Skin of body (tissue), 2 donors: Measurements from ENCODE around the gene TECPR1. TPM values are rescaled to one million over a fixed set of nuclear protein-coding genes. Genes with fewer than 3 reads are reported as not detected.

Experiments
- DNase-seq: peaks from one replicate; lab custom pipeline; 2025; lab: John Stamatoyannopoulos, UW
- total RNA-seq: library from RNA; depleted of rRNA; stranded (reverse); fragments of >200 nt; gene quantifications from one replicate; pipeline ENCODE4 v1.2.3, GENCODE V29; 2014

The TECPR1 gene
- total RNA-seq, 1 donor from 2014 or later: 8.3 TPM

DNA sequence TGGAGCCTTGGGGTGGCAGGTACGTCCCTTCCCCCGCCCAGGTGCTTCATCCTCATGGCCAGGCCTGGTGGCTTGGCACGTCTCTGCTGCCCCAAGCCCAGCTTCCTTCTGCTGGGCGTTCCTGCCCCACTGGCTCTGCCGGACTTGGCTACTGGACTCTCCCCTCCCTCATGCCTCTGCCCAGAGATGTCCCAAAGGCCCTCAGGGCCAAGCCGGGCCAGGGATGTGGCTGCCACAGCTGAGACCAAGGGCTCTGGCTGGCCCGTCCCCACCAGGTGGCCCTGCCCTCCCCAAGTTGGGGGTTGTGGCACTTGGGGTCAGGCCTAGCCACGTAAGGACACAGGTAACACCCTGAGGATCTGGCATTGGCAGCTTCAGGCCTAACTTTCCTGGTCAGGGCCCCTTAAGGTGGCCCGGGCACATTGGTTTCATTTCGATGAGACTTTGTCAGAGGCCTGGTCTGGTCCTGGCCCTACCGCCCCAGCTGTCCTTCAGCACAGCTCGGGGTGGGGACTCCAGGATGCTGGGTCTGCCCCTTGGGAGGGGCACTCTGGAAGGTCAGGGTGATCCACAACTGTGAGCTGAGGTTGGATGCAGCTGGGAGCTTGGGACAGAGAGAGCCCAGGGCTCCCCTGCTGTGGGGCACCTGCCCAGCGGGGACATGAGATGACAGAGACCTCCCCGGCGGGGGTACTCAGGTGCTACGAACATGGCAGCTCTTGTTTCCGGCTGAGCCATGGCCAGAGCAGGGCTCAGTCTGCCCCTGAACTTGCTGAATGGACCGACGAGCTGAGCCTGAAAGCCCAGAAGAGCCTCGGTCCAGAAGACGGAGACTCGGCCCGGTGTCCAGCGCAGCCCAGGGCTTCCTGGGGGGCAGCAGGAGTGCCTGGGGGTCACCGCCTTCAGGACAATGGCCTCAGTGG is 37.9 kb downstream of the TECPR1 start:
- no peak for DNase-seq

DNA sequence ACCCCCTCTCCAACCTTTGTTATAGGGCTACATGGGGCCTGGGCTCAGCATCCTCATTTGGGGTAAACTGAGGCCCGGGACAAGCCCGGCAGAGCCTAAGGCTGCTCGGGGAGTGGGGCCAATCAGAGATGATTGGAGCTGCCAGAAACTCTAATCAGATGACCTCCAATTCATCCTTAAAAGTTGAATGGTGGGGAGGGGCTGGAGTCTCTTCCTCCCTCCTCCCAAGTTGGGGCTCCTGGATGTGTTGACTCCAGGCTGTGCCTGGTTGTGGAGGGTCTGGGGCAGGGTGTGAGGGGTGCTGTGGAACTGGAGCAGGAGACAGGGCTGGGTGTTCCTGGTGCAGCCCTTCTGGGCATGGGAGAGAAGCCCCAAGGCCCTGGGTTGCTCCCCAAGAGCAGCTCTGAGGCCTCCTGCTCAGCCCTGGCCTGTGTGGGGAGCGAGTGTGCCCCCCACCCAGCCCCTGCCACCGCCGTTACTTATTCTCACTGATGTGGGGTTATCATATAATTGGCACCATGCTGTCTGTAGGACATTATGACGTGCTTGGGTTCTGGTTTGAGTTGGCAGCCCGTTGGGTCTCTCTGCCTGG is 38.6 kb downstream of the TECPR1 start:
- no peak for DNase-seq

GRCh38 chr7:98212532-98213041 is 39.4 kb downstream of the TECPR1 start:
- no peak for DNase-seq

- no peak for DNase-seq
These were observed 40.1 kb downstream of the TECPR1 start for GRCh38 chr7:98211676-98212531.

DNA sequence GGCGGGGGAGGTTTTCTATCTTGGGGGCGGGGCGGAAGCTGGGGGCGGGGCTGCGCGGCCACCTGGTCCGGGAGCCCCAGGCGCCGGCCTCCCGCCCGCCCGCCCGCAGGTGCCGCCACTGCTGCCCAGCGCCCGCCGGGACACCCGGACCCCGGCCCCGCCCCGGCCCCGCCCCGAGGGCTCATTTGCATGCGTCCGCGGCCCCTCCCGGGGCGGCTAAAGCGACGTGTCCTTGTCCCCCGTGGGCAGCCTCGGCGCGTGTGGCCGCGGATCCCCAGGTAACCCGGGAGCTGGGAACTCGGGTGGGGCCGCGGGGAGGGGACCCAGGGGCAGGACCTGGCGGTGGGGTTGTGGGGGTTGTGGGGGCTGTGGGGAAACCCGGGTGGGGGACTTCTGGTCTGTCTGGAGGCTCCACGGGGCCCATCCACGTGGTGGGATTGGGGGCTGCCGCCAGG is 40.8 kb downstream of the TECPR1 start, which contains the start of gene BHLHA15:
BHLHA15 (plus strand) TSS at position 219 of the 455 bp plus-strand sequence. CDS start 871 bp downstream, outside the sequence.
- DNase-seq: no peak

GRCh38 chr7:98210513-98211220 is 41.4 kb downstream of the TECPR1 start:
- no peak for DNase-seq

DNA sequence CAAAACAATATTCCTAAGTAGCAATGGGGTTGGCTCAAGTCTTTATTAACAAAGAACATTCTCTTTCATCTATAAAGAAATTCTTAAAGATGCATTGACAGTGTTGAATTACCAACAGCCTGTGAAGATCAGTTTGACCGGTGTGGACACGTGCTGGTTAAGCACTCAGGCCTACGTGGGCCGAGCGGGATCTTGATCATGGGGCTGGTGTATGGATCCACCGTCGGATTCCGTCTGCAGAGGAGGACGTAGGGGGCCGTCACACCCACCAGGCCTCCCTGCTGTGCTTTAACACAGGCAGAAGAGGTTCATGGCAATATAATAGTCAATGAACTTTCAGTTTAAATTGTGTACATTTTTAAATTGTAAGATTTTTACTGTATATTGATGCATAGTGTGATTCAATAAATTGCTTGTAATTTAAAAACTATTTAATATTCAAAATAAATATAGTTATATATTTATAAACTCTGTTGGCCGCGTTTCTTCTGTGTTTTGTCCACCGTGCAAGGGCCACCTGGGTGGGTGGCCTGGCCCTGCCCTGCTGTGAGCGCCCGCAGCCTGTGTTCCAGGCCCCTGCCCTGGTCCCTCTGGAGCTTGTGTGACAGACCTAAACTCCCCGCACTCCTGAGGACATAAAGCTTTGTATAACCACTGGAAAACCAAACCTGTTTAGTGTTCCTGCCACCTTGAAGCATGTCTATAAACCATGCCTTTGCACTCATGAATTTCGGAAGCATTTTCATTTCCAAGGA is 42.7 kb downstream of the TECPR1 start:
- no peak for DNase-seq

DNA sequence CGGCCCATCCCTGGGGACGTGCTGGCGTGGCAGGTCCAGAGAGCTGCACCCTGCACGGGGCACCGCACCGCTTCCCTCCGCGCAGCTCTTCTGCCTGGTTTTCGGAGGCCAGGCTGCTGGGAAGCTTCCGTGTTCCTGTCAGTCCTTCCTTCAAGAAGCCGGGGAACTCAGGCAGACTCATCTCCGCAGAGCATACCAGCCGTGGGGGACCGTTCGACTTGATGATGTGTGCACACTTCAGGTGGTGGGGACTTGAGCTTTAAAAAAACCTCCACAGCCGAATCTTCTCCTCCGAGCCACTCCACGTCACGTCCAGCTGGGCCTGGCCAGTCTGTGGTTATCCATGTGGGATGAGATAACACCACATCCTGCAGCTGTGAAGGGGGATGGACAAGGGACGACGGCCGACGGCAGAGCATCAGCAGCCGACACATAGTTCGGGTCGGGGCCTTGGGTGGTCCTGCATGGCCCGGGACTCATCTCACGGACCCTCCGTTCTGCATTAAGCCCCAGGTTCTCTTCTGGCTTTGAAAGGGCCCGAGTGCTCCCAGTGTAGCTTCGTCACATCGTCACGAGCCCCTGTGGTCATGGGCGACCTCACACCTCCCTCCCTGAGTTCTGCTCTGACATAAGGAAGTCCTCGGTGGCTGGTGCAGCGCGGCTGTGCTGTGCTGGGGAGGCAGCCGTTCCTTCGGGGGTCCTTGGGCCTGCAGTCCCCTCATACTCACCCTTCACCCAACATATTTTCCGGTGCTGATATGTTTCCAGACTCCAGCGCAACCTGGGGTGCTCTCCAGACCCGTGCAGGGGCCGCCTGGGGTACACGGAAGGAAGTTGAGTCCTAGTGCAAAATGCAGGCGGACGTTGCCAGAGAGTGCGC is 45.3 kb downstream of the TECPR1 start:
- no peak for DNase-seq

GRCh38 chr7:98205162-98205845 is 46.7 kb downstream of the TECPR1 start:
- no peak for DNase-seq

DNA sequence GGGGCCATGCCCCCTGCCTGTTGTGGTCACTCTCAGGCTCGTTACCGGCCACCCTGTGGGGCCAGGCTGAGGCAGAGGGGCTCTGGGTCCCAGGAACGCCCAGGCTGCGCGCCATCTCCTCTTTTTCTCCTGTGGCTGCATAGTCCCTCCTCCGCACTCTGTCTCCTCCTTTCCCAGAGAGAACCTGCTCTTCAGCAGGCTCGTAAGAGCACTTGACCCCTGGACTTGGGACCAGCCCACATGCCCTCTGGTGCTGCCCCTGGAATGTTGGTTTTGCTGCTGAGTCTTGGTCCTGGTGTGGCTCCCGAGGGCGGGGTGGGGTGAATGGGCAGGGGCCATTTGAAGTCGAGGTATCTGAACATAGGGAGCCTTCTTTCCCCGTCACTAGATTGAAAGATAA is 47.4 kb downstream of the TECPR1 start:
- no peak for DNase-seq

DNA sequence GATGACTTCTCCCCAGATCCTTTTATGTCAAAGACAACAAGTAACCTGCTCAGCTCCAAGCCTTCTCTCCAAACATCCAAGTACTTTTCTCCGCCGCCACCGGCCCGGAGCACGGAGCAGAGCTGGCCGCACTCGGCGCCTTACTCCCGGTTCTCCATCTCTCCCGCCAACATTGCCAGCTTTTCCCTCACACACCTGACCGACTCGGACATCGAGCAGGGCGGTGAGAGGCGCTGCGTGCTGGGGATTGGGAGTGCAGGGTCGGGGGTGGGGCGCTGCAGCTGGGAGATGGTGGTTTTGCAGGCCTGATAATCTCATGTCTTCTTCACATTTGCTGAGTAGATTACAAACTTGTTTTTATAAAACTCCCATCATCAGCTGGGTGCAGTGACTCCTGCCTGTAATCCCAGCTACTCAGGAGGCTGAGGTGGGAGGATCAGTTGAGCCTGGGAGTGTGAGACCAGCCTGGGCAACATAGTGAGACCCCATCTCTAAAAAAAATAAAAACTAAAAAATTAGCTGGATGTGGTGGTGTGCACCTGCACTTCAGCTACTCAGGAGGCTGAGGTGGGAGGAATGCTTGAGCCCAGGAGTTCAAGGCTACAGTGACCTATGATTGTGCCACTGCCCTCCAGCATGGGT is 47.9 kb downstream of the TECPR1 start:
- DNase-seq: no peak

DNA sequence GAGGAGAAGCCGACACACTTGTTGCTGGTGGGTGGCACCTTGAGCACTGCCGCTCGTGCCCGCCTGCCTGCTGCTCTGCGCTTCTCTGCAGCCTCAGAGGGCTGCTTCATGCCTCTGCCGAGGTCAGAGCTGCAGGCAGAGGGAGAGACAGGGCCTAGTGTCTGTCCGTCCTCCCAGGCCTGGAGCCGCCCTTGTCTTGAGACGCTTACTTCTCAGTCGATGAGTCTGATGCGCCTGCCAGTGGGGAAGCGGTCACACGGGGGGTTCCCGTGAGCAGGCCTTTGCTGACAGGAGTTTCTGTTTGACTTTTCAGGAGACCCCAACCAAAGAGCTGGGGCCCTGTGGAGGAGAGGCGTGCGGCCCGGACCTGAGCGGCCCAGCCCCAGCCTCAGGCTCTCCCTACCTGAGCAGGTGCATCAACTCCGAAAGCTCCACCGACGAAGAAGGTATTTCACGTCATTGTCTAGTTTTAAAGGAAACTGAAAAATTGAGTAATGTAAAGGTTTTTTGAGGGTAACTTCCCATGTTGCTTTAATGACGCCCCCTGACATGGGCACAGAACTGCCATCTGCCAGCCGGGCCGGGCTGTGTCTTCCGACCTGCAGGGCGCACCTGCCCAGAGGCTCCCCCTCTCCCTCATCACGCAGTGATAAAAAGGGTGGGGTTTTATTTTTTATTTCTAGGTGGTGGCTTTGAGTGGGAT is 48.6 kb downstream of the TECPR1 start:
- DNase-seq: no peak

- DNase-seq: no peak
These were observed 49.5 kb downstream of the TECPR1 start for GRCh38 chr7:98202367-98203195.

GRCh38 chr7:98200364-98200763 is 51.7 kb downstream of the TECPR1 start:
- DNase-seq: no peak

DNA sequence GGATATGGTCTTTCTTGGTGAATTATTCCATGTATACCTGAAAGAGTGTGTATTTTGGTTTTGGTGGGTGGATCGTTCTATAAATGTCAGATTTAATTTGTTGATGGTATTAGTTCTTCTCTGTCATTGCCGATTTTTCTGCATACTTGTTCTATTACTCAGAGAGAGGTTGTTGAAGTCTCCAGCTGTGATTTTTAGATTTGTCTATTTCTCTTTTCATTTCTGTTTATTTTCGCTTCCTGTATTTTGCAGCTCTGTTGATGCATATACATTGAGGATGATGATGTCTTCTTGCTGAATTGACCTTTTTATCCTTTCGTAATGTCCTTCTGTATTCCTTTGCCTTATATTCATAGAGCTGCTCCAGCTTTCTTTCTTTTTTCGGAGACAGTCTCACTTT is 52.9 kb downstream of the TECPR1 start:
- no peak for DNase-seq
